D721Med (cell line): ENCODE results near the gene TRAPPC6A.
A peak's percentile ranks its signal among the peaks of the same experiment; 100 is the strongest.

Experiments
- DNase-seq: peaks from one replicate; pipeline ENCODE4 v3.0.0; 2011; ENCODE audit warnings: low spot score; ENCODE audit not compliant: insufficient read length
- FAIRE-seq: peaks from 2 replicates; lab custom pipeline; 2011; peaks lifted over from hg19 to GRCh38; lab: Jason Lieb, UNC
- CTCF ChIP-seq: IDR thresholded peaks from 2 replicates; pipeline ENCODE4 v1.5.1; 2012; ENCODE audit warnings: mild to moderate bottlenecking, control low read depth; ENCODE audit not compliant: insufficient read depth; ENCODE audit errors: missing control alignments

The TRAPPC6A gene

GRCh38 chr19:45178262-45179071 is 430 bp upstream of the TRAPPC6A start, which contains the start of gene BLOC1S3:
Gene BLOC1S3, plus strand, starts transcription at chr19:45178784. Its CDS starts 513 bp downstream, at chr19:45179297.
- DNase-seq (peak; percentile 96), FAIRE-seq (no peak)
- TF ChIP-seq CTCF, result peak; percentile 34

GRCh38 chr19:45175515-45176345 is 2.3 kb downstream of the TRAPPC6A start:
- no peak for TF ChIP-seq CTCF
- FAIRE-seq, result no peak
- no peak for DNase-seq

- DNase-seq (no peak), FAIRE-seq (no peak)
- no peak for TF ChIP-seq CTCF
Observed at GRCh38 chr19:45173816-45174215, 4.2 kb downstream of the TRAPPC6A start.

GRCh38 chr19:45172611-45173208 is 5.3 kb downstream of the TRAPPC6A start:
- FAIRE-seq, result no peak
- TF ChIP-seq CTCF, result no peak

GRCh38 chr19:45172173-45172572 is 5.9 kb downstream of the TRAPPC6A start:
- FAIRE-seq (no peak), DNase-seq (no peak)
- TF ChIP-seq CTCF, result no peak

More at GRCh38 chr19:45172611-45173208, 5.3 kb downstream of the TRAPPC6A start:
- no peak for DNase-seq

- no peak for FAIRE-seq
- no peak for DNase-seq
- no peak for TF ChIP-seq CTCF
Observed at GRCh38 chr19:45171211-45171623, 6.8 kb downstream of the TRAPPC6A start.
